Activated CD4-positive, alpha-beta T cell treated with anti-CD3 and anti-CD28 coated beads for 48 hours (primary cell): ENCODE measurements around the gene TAOK1.

Source experiments
- DNase-seq: peaks from one replicate; pipeline ENCODE4 v3.0.0-alpha.2; 2020

The TAOK1 gene

GRCh38 chr17:29596811-29597210 is 206.6 kb downstream of the TAOK1 start:
- no peak for DNase-seq

DNA sequence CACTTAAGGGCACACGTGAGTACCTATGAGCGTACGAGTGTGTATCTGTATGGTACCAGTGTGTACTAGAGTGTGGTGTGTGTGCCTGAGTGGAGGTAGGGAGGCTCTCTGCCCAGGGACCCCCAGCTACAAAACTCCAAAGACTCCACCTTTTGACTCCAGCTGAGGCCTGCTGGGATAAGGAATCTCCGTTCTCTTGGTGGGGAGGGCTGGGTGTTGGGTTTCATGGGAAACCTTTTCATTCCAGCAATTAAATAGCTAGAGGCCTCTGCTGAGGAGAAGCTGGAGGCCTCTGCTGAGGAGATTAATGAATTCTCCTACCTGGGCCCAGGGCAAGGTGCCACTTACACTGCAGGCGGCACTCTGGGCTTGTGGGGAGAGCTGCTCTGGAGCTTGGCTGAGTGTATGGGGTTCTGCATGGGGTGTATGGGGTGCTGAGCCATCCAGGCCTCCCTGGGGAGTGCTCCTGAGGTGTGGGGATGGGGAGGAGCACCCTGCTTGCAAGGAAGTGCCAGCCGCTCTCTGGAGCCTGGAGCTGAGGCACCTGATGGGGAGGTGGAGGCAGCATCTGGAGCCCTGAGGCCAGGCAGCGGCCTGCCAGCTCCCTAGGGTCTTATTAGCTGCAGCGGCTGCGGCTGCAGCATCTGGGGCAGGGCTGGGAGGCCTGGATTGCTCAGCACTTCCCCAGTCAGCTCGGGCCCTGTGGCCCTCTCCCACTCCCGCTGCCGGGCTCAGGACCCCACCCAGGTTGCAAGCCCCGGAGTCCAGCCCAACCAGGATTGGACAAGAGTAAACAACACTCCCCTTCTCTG is 207.4 kb downstream of the TAOK1 start:
- DNase-seq: no peak
